WERI-Rb-1 (cell line): ENCODE data around the gene SCAMP5.

Experiments used
- DNase-seq: peaks from one replicate; pipeline ENCODE4 v3.0.0-alpha.2; 2020
- H3K27ac ChIP-seq: fragments of 250-450 bp; sonication (Bioruptor Pico); 2 replicates; pipeline ENCODE4 v1.5.1; 2020; ENCODE audit warnings: mild to moderate bottlenecking, moderate library complexity
- H3K27me3 ChIP-seq: fragments of 250-450 bp; sonication (Bioruptor Pico); 2 replicates; pipeline ENCODE4 v1.5.1; 2021; ENCODE audit warnings: mild to moderate bottlenecking, low read depth, moderate library complexity; ENCODE audit not compliant: insufficient read depth, severe bottlenecking
- H3K36me3 ChIP-seq: fragments of 250-450 bp; sonication (Bioruptor Pico); 2 replicates; pipeline ENCODE4 v1.5.1; 2020; ENCODE audit warnings: mild to moderate bottlenecking, moderate library complexity
- H3K4me3 ChIP-seq: 2 replicates; pipeline ENCODE4 v1.5.1; 2011; ENCODE audit warnings: low read depth, mild to moderate bottlenecking, control low read depth, low read length
- H3K9me3 ChIP-seq: fragments of 250-450 bp; sonication (Bioruptor Pico); 2 replicates; pipeline ENCODE4 v1.5.1; 2021; ENCODE audit warnings: mild to moderate bottlenecking, moderate library complexity; ENCODE audit not compliant: severe bottlenecking
- TF ChIP-seq, protein P1 (sequence below): IDR thresholded peaks from 2 replicates; pipeline ENCODE4 v1.5.1; 2011; ENCODE audit warnings: low read depth, mild to moderate bottlenecking, control low read depth, inconsistent platforms, low read length

Gene SCAMP5

DNA sequence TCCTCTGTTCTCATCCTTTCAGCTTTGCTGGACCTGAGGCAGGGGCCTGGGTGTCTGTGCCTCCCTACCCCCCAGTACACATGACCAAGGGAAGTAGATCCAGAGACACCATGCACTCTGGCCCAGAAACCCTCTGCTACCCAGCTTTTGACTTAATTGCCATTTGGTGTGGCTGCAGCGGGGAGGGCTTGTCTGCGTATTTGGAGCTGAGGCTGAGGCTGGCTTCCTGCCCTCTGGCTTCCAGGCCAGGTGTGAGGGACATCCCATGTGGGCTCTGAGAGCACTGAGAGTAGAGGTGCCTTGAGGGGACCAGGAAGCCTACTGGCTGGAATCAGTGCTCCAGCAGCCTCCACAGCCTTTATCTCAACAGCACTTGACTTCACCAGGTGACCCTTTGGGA lies 54.9 kb downstream of the SCAMP5 start:
- no peak for DNase-seq
- Histone ChIP-seq H3K27me3 (no peaks in the 10 kb centered on the region), H3K9me3 (no peaks in the 10 kb centered on the region), H3K4me3 (no peak overlapping the region), H3K36me3 (no peaks in the 10 kb centered on the region), H3K27ac (no peak overlapping the region)
- TF ChIP-seq, protein P1, sequence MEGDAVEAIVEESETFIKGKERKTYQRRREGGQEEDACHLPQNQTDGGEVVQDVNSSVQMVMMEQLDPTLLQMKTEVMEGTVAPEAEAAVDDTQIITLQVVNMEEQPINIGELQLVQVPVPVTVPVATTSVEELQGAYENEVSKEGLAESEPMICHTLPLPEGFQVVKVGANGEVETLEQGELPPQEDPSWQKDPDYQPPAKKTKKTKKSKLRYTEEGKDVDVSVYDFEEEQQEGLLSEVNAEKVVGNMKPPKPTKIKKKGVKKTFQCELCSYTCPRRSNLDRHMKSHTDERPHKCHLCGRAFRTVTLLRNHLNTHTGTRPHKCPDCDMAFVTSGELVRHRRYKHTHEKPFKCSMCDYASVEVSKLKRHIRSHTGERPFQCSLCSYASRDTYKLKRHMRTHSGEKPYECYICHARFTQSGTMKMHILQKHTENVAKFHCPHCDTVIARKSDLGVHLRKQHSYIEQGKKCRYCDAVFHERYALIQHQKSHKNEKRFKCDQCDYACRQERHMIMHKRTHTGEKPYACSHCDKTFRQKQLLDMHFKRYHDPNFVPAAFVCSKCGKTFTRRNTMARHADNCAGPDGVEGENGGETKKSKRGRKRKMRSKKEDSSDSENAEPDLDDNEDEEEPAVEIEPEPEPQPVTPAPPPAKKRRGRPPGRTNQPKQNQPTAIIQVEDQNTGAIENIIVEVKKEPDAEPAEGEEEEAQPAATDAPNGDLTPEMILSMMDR: no peak

DNA sequence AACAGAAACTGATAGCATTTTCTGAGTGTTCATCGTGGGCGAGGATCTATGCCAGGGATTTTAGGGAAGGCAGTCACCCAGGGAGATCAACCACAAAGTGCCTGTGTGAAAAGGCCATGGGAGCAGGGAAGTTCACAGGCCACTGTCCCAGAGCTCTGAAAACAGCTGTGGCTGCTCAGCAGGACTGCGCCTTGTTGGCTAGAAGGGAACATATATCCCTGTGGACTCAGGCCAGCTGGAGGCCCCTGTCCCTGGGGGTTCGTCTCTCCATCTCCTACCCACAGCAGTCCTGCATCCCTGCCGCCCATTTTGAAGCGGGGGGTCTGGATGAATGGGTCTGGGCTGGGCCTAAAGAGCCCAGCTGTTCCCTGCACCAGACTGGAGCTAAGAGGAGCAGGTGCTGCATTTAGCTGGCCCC lies 55.8 kb downstream of the SCAMP5 start:
- no peaks in the 10 kb centered on the region for H3K27me3 ChIP-seq
- TF ChIP-seq, protein P1: no peak
- no peak overlapping the region for H3K4me3 ChIP-seq
- H3K36me3 ChIP-seq: no peaks in the 10 kb centered on the region
- H3K9me3 ChIP-seq: no peaks in the 10 kb centered on the region
- H3K27ac ChIP-seq: no peak overlapping the region
- DNase-seq: no peak

DNA sequence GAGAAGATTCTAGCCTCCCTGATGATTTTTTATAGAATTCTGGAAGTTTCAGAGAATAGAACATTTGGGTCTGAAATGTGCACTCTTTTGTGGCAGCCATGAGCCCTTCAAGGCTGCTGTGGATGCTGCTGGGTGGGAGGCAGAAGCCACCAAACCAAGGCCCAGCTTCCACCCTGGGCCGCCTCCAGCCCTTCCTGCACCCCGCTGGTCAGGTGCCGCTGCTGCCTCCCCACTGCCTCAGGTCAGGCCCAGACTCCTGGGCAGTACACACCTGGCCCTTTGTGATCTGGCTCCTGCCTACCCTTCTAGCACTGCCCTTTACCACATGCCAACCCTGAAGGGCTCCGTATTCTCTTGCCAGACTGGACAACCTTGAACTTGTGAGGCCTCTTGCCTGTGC lies 56.3 kb downstream of the SCAMP5 start:
- Histone ChIP-seq H3K9me3 (no peaks in the 10 kb centered on the region), H3K27ac (no peak overlapping the region), H3K36me3 (no peaks in the 10 kb centered on the region), H3K27me3 (no peaks in the 10 kb centered on the region), H3K4me3 (no peak overlapping the region)
- TF ChIP-seq, protein P1: no peak
- DNase-seq: no peak

DNA sequence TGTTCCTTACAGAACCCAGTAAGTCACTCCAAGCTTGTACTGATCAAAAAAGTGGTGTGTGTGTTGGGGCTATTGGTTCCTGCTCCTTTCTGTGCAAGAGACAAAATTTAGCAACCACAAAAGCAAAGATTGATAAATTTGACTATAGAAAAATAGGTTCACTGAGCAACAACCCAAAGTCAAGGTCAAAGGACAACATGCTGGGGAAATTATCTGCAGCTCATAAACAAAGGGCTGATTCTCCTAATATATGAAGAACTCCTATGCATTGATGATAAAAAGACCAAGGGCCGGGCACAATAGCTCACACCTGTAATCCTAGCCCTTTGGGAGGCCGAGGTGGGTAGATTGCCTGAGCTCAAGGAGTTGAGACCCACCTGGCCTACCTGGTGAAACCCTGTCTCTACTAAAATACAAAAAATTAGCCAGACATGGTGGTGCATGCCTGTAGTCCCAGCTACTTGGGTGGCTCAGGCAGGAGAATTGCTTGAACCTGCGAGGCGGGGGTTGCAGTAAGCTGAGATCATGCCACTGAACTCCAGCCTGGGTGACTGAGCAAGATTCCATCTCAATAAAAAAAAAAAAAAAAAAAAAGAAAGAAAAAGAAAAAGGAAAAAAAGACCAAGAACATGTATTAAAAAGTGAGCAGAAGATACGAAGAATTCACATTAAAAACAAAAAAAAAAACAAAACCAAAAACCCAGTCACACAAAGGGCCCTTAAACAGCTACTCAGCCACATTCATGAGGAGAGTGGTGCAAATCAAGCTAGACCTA lies 57.8 kb downstream of the SCAMP5 start:
- no peaks in the 10 kb centered on the region for H3K36me3 ChIP-seq
- TF ChIP-seq, protein P1: no peak

DNA sequence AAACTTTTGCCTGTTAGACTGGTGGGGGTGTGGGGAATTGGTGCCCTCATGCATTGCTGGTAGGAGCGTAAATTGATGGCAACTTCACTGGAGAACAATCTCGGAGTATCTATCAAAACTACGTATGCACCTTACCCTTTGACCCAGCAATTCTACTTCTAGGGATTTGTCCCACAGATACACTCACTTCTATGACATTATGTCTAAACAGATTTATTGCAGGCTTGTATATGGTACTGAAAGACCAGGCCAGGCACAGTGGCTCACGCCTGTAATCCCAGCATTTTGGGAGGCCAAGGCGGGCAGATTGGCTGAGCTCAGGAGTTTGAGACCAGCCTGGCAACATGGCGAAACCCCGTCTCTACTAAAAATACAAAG lies 58.4 kb downstream of the SCAMP5 start:
- Histone ChIP-seq H3K27me3 (no peaks in the 10 kb centered on the region), H3K27ac (no peak overlapping the region), H3K4me3 (no peak overlapping the region), H3K36me3 (no peaks in the 10 kb centered on the region), H3K9me3 (no peaks in the 10 kb centered on the region)
- no peak for DNase-seq
- TF ChIP-seq, protein P1: no peak

More for the DNA sequence above, 57.8 kb downstream of the SCAMP5 start:
- no peaks in the 10 kb centered on the region for H3K9me3 ChIP-seq
- DNase-seq: no peak
- H3K27ac ChIP-seq: no peak overlapping the region
- no peaks in the 10 kb centered on the region for H3K27me3 ChIP-seq
- no peak overlapping the region for H3K4me3 ChIP-seq
